ENCODE data around the gene TFR2.
A peak's percentile ranks its signal among the peaks of the same experiment; 100 is the strongest.

Gene TFR2

GRCh38 chr7:100586266-100587025, 54.9 kb downstream of the TFR2 start, which contains the start of gene FBXO24:
TSS of gene FBXO24 (plus strand) at chr7:100586328. CDS start at chr7:100586626, 298 bp downstream.
- peak; percentile 95 to 99 for DNase-seq (ENCODE audit: low read depth in 2 of 2, low spot score in 1 of 2)

DNA sequence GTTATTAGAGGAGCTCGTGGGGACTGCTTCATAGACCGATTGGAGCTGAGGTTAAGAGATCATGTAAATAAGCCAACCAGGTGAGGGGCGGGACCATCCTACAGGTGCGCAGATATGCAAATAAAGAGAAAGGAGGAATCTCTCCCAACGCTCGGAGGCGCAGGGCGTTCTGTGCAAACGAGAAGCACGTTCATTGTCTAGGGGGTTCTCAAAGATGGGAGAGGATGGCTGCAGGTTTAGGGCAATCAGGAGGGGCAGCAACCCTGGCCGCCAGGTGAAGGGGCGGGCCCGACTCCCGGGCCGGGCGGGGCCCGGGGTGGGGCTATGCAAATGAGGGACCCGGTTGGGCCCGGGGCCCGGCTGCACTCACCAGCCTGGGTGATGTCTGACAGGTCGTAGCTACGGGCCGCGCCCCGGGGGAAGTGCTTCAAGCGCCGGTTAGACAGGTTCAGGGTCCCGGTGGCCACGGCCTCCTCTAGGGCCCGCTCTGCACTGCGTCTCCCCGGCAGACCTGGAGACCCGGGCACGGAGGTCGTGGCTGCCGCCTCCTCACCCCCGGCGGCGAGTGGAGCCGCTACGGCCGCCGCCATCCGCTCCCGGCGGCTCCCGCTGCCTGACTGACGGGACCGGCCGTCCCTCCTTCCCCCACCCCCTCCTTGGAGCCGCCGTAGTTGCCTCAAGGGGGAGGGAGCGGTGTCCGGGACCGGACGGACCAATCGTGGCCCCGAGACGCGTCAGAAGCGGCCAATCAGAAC, 55.7 kb downstream of the TFR2 start, which contains the start of gene LRCH4:
TSS of gene LRCH4 (minus strand) at position 619 of the 755 bp plus-strand sequence. CDS start at position 590, 29 bp downstream.
- DNase-seq (ENCODE audit: low read depth in 2 of 2, low spot score in 1 of 2): no peak

- no peak for DNase-seq (ENCODE audit: low read depth in 2 of 2, low spot score in 1 of 2)
Observed at GRCh38 chr7:100584683-100585510, 56.5 kb downstream of the TFR2 start.

- DNase-seq (ENCODE audit: low read depth in 2 of 2, low spot score in 1 of 2): no peak
Observed at GRCh38 chr7:100584054-100584682, 57.2 kb downstream of the TFR2 start.

DNA sequence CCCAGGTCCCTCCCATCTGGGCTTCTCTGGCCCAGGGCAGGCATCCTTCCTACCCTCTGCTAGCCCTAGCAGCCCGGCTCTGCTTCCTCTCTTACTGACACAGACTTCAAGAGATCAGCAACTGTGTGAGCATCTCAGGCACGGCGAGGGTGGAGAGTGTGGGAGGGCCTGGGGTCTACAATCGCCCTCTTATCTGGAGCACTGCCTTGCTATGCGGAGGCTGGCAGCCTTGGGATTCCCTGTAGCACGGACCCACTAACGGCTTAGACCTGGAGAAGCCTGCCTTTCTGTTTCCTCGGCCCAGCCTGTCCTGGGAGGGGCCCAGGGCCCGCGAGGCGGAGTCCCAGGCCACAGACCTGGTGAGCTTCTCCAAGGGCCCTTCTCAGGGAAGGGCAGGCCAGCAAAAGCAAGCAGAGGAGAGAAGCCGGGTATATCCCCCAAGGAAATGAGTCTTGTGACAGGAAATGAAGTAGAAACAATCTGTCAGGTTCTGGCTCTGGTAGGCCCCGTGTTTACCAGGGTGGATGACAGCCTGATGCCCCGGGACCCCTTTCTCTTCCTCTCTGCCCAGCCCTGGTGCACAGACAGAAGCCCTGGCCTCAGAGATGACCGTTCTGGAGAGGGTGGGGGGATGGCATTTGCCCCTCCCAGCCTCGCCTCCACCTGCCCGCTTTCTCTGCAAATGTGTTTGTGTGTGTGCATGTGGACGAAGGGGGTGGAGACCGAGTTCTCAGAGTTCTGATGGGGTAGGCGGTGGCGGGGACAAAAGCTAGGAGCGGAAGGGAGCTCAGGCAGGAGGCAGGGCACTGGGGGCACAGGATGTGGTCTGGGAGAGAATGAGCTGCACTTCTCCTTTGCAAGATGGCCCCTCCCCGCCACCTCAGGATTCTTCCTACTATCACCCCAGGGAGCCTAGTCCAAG, 58.0 kb downstream of the TFR2 start:
- no peak for DNase-seq (ENCODE audit: low read depth in 2 of 2, low spot score in 1 of 2)

- DNase-seq (ENCODE audit: low read depth in 2 of 2, low spot score in 1 of 2): no peak
Observed at GRCh38 chr7:100582650-100583049, 58.7 kb downstream of the TFR2 start.

DNA sequence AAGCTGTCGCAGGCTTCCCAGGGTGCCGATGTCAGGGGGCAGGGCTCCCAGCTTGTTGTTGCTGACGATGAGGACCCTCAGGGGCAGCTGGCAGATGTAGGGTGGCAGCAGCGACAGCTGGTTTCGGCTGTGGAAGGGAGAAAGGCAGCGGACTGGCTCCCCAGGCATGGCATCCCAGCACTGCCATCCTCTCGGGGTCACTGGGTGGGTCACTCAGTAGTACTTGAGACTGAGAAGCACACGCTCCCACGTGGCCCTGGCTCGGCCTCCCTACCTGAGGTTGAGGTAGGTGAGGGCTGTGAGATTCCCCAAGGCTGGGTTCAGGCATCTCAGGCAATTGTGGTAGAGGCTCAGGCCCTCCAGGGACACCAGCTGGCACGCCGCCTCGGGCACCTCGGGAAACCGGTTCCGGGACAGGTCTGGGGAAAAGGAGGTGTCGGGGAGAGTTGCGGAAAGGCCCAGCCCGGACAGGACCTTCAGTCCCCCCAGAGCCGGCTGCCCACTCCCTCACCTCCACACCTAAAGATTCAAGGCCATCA, 59.2 kb downstream of the TFR2 start:
- no peak for DNase-seq (ENCODE audit: low read depth in 2 of 2, low spot score in 1 of 2)

DNA sequence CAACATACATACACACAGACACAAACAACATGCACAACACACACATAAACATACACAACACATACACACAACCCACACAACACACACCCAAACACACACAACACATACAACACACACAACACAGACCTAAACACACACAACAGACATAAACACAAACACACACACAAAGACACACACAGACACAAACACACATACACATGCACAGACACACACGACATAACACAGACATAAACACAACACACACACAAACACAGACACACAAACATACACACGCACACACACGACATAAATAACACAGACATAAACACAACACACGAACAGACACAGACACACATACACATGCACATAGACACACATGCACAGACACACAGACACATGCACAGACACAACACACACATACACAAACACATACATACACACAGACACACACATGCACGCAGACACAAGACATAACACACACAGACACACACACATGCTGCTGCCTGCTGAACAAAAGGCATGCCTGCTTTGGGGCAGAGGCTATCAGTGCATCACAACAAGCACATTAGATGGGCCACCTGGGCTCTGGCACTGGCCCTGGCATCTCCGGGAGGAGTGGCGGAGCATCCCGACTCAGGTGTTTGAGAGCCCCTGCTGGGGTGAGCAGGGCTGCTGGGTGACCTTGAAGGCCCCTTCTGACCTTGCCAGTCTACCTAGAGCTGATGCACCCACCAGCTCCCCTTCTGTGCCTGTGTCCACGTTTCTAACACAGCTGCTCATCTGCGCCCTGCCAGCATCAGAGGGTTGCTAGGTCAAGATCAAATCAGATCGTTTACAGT, 60.7 kb downstream of the TFR2 start:
- DNase-seq (ENCODE audit: low read depth in 2 of 2, low spot score in 1 of 2): no peak

GRCh38 chr7:100578246-100579183, 62.8 kb downstream of the TFR2 start:
- DNase-seq (ENCODE audit: low read depth in 2 of 2, low spot score in 1 of 2): no peak

DNA sequence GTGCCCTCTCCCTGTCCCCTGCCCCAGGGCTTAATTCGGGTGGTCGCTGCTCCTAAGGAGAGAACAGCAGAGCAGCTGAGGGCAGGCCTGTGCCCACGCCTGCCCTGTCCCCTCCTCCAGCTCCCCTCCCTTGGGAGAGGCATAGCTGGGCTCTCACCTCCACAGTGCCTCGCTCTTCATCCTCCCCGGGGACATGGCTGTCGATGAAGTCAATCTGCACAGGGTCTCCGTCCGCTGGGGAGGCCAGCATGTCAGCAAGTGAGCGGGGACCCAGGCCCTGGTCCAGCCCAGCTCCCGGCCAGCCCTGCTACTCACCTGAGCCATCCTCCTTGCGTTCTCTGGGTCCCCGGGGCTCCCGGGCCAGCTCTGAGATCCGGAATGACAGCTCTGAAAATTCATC, 63.8 kb downstream of the TFR2 start:
- DNase-seq (ENCODE audit: low read depth in 2 of 2, low spot score in 1 of 2): no peak

DNA sequence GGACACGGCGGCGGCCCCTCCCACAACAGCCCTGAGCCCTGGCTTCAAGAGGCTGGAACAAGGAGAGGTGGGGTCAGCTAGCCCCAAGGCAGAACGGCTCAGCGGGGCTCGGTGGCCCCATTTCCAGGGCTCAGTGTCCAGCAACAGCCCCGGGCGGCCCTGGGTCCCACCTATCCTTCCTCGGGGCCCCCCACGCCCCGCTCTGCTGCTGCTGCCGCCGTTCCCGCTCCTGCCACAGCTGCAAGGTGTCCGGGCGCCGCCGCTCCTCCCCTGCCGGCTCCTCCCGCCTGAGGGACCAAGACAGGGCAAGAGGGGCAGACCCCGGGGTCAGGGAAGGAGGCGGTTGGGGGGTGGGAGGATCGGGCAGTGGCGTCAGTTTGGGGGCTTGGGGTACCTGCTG, 64.2 kb downstream of the TFR2 start:
- no peak for DNase-seq (ENCODE audit: low read depth in 2 of 2, low spot score in 1 of 2)

GRCh38 chr7:100576384-100576993, 64.9 kb downstream of the TFR2 start:
- no peak for DNase-seq (ENCODE audit: low read depth in 2 of 2, low spot score in 1 of 2)

DNA sequence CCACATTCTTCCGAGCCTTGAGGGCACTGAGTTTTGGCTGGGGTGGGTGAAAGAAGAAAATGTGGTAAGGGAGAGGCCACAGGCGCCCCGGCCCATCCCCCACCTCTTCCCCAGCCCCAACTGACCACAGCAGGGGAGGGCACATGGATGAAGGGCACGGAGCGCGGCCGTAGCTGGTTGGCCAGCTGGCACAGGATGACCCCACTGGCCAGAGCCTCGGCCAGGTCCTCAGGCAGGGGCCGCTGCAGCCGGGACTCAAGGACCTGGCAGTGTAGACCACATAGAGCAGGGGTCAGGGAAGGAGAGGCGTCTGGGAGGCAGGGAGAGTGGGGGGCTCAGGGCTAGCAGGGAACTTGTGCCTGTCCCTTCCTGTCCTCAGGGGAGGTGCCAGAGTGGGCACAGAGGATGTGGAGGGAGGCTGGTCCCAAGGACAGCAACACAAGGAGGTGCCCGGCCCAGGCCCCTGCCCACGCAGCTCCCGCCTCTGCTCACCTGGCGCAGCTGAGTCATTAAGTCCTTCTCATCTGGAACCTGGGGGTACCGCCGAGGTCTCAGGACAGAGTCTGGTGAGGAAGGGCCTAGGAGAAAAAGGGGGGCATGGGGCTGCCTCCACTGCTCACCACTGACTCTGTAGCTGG, 65.5 kb downstream of the TFR2 start:
- no peak for DNase-seq (ENCODE audit: low read depth in 2 of 2, low spot score in 1 of 2)

DNA sequence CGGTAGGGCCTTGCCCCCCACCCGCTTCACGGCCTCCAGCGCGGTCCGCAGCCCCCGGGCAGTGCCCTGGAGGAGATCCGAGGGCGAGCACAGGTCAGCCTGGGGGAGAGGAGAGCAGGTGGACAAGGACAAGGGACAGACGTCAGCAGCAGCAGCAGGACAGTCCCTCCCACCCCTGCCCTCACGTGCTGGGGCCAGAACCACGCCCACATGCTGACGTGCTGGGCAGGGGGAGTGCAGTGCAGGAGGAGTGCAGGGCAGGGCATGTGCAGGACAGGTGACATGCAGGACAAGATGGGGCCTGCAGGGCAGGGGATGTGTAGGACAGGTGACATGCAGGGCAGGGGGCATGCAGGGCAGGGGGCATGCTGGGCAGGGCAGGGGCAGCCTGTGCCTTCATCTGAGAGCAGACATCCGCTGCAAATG, 66.1 kb downstream of the TFR2 start:
- DNase-seq (ENCODE audit: low read depth in 2 of 2, low spot score in 1 of 2): no peak

DNA sequence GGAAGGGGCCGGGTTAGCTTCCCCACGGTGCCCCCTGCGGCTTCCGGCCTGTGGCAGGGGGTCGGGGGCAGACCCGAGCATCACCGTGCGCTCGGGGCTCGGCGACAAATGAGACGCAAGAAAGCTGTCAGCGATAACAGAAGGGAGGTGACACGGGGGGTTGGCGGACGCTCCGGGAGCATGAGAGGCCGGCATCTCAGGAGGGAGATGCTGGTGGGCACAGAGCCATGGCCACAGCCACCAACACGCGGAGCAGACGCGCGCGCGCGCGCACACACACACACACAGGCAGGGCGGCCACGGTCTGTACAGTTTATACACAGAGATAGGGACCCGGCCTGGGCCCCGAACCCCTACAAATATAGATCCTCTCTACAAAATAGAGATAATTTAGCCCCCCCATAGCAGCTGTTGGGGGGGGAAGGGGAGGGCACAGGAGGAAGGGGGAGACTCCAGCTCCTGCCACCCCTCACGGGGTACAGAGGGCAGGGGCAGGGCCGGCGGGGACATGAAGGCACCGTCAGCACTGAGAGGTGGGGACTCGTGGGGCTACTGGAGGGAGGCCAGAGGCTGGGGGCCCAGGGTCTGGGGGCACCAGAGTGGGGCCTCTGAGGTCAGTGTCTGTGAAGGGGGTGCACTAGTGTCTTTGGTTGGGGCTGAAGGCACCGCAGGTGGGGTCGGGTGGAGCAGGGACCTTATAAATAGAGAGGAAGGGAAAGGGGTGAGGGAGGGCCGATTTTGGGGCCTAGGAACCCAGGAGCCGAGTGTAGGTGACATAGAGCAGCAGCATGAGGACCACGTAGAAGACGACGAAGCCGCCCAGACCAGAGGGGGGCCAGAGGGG, 66.8 kb downstream of the TFR2 start:
- DNase-seq (ENCODE audit: low read depth in 2 of 2, low spot score in 1 of 2): no peak
